CD4-positive, alpha-beta T cell treated with Interleukin-4 for 4 hours (primary cell): Measurements from ENCODE around the gene YTHDF1.

Experiments
- DNase-seq: peaks from one replicate; pipeline ENCODE4 v3.0.0-alpha.2; 2020

YTHDF1 gene

GRCh38 chr20:63247671-63248228 is 31.8 kb upstream of the YTHDF1 start:
- DNase-seq, result no peak

GRCh38 chr20:63246490-63247288 is 30.8 kb upstream of the YTHDF1 start:
- DNase-seq, result no peak

- no peak for DNase-seq
Measured at GRCh38 chr20:63244468-63244867, 28.5 kb upstream of the YTHDF1 start.

- DNase-seq, result no peak
Measured at GRCh38 chr20:63243604-63244247, 27.8 kb upstream of the YTHDF1 start.

- no peak for DNase-seq
Measured at GRCh38 chr20:63242736-63243135, 26.8 kb upstream of the YTHDF1 start.

GRCh38 chr20:63241272-63241671 is 25.3 kb upstream of the YTHDF1 start:
- DNase-seq, result no peak

- no peak for DNase-seq
Measured at GRCh38 chr20:63240004-63240403, 24.1 kb upstream of the YTHDF1 start.

- DNase-seq, result no peak
Measured at GRCh38 chr20:63239431-63239830, 23.5 kb upstream of the YTHDF1 start.

GRCh38 chr20:63238514-63239125 is 22.7 kb upstream of the YTHDF1 start:
- no peak for DNase-seq

- DNase-seq, result no peak
Measured at GRCh38 chr20:63238031-63238430, 22.1 kb upstream of the YTHDF1 start.

GRCh38 chr20:63236116-63236837 is 20.3 kb upstream of the YTHDF1 start:
- DNase-seq, result no peak

GRCh38 chr20:63235399-63235983 is 19.6 kb upstream of the YTHDF1 start, which contains the start of gene BIRC7:
TSS of gene BIRC7 (plus strand) at chr20:63235905. CDS start at chr20:63236097, 192 bp downstream.
- no peak for DNase-seq

GRCh38 chr20:63234693-63235398 is 18.9 kb upstream of the YTHDF1 start:
- DNase-seq, result peak; percentile 2

- DNase-seq, result no peak
Measured at GRCh38 chr20:63233924-63234323, 18.0 kb upstream of the YTHDF1 start.

GRCh38 chr20:63233061-63233344 is 17.1 kb upstream of the YTHDF1 start:
- DNase-seq, result no peak

- no peak for DNase-seq
Measured at GRCh38 chr20:63232235-63233060, 16.5 kb upstream of the YTHDF1 start.

GRCh38 chr20:63230800-63231268 is 14.9 kb upstream of the YTHDF1 start:
- no peak for DNase-seq

GRCh38 chr20:63228806-63229205 is 12.9 kb upstream of the YTHDF1 start:
- no peak for DNase-seq

GRCh38 chr20:63227260-63227659 is 11.3 kb upstream of the YTHDF1 start:
- no peak for DNase-seq

GRCh38 chr20:63226042-63226943 is 10.4 kb upstream of the YTHDF1 start:
- no peak for DNase-seq
